Measurements from ENCODE around the gene NKX3-2. TPM values are rescaled to one million over a fixed set of nuclear protein-coding genes. Genes with fewer than 3 reads are reported as not detected.
"Not testable (repeated sequence)": the region's sequence is repeated elsewhere in the genome, so short reads cannot be mapped to it uniquely, and the experiment has no call there.

The NKX3-2 gene
- total RNA-seq, 2 donors from 2014 or later: 0.11 to 1.5 TPM

- H3K4me1 ChIP-seq (ENCODE audit: control insufficient read depth, insufficient read depth, low read length): no peaks in the 10 kb centered on the region
- peaks cover under 1% of the 10 kb centered on the region for H3K36me3 ChIP-seq (ENCODE audit: control insufficient read depth, insufficient read depth, low read length)
- H3K9me3 ChIP-seq (ENCODE audit: control insufficient read depth, low read length): no peaks in the 10 kb centered on the region
- H3K4me3 Mint-ChIP-seq: no peak overlapping the region
- H3K9me3 Mint-ChIP-seq: no peaks in the 10 kb centered on the region
- H3K36me3 Mint-ChIP-seq (ENCODE audit: low read depth): peaks cover under 1% of the 10 kb centered on the region
- no peaks in the 10 kb centered on the region for H3K27me3 ChIP-seq (ENCODE audit: control insufficient read depth, insufficient read depth, low read length, poor library complexity, severe bottlenecking)
- no peaks in the 10 kb centered on the region for H3K27me3 Mint-ChIP-seq (ENCODE audit: insufficient read depth)
- DNase-seq: no peak
- TF ChIP-seq CTCF (conservative IDR thresholded peaks at IDR 0.05): no peak
- no CpG with 5 or more reads among the region's 1 CpG for WGBS, 2 experiments (ENCODE audit: insufficient coverage in 1 of 2, insufficient read length in 1 of 2)
- no peak overlapping the region for H3K27ac Mint-ChIP-seq
- H3K4me3 ChIP-seq (ENCODE audit: low read length): no peak overlapping the region
- no peaks in the 10 kb centered on the region for H3K4me1 Mint-ChIP-seq
- H3K27ac ChIP-seq (ENCODE audit: low read depth, low read length): no peak overlapping the region
- H3K9ac ChIP-seq (ENCODE audit: extremely low read depth, low read length, poor library complexity, severe bottlenecking): no peak overlapping the region
Measured at GRCh38 chr4:13562876-13563275, 18.6 kb upstream of the NKX3-2 start.

GRCh38 chr4:13561673-13562072, 17.4 kb upstream of the NKX3-2 start:
- Mint-ChIP-seq H3K4me3 (no peak overlapping the region), H3K36me3 (ENCODE audit: low read depth) (no peaks in the 10 kb centered on the region), H3K9me3 (no peaks in the 10 kb centered on the region), H3K27me3 (ENCODE audit: insufficient read depth) (no peaks in the 10 kb centered on the region), H3K4me1 (no peaks in the 10 kb centered on the region), H3K27ac (no peak overlapping the region)
- Histone ChIP-seq H3K9ac (ENCODE audit: extremely low read depth, low read length, poor library complexity, severe bottlenecking) (no peak overlapping the region), H3K4me1 (ENCODE audit: control insufficient read depth, insufficient read depth, low read length) (no peaks in the 10 kb centered on the region), H3K4me3 (ENCODE audit: low read length) (no peak overlapping the region), H3K9me3 (ENCODE audit: control insufficient read depth, low read length) (no peaks in the 10 kb centered on the region), H3K27me3 (ENCODE audit: control insufficient read depth, insufficient read depth, low read length, poor library complexity, severe bottlenecking) (no peaks in the 10 kb centered on the region), H3K36me3 (ENCODE audit: control insufficient read depth, insufficient read depth, low read length) (no peaks in the 10 kb centered on the region), H3K27ac (ENCODE audit: low read depth, low read length) (no peak overlapping the region)
- no peak for TF ChIP-seq CTCF (conservative IDR thresholded peaks at IDR 0.05)
- no peak for DNase-seq
- 82 to 83% methylated on average over 2 to 4 of the region's 4 CpGs for WGBS, 2 experiments (ENCODE audit: insufficient coverage in 1 of 2, insufficient read length in 1 of 2)

- not testable (repeated sequence) for H3K27ac Mint-ChIP-seq
Measured at GRCh38 chr4:13560111-13560510, 15.8 kb upstream of the NKX3-2 start.

GRCh38 chr4:13559413-13559812, 15.1 kb upstream of the NKX3-2 start:
- no peaks in the 10 kb centered on the region for H3K4me1 Mint-ChIP-seq
- no peaks in the 10 kb centered on the region for H3K27me3 Mint-ChIP-seq (ENCODE audit: insufficient read depth)
- H3K4me3 Mint-ChIP-seq: no peak overlapping the region
- Histone ChIP-seq H3K27me3 (ENCODE audit: control insufficient read depth, insufficient read depth, low read length, poor library complexity, severe bottlenecking) (no peaks in the 10 kb centered on the region), H3K9ac (ENCODE audit: extremely low read depth, low read length, poor library complexity, severe bottlenecking) (no peak overlapping the region), H3K36me3 (ENCODE audit: control insufficient read depth, insufficient read depth, low read length) (no peaks in the 10 kb centered on the region), H3K4me3 (ENCODE audit: low read length) (no peak overlapping the region), H3K9me3 (ENCODE audit: control insufficient read depth, low read length) (no peaks in the 10 kb centered on the region), H3K4me1 (ENCODE audit: control insufficient read depth, insufficient read depth, low read length) (no peaks in the 10 kb centered on the region), H3K27ac (ENCODE audit: low read depth, low read length) (no peak overlapping the region)
- no peak for TF ChIP-seq CTCF (conservative IDR thresholded peaks at IDR 0.05)
- 80 to 85% methylated on average over 2 of the region's 2 CpGs for WGBS, 2 experiments (ENCODE audit: insufficient coverage in 1 of 2, insufficient read length in 1 of 2)
- no peak overlapping the region for H3K27ac Mint-ChIP-seq
- DNase-seq: no peak
- H3K36me3 Mint-ChIP-seq (ENCODE audit: low read depth): no peaks in the 10 kb centered on the region
- H3K9me3 Mint-ChIP-seq: no peaks in the 10 kb centered on the region

More at GRCh38 chr4:13560111-13560510, 15.8 kb upstream of the NKX3-2 start:
- H3K27me3 ChIP-seq (ENCODE audit: control insufficient read depth, insufficient read depth, low read length, poor library complexity, severe bottlenecking); H3K9me3 Mint-ChIP-seq; DNase-seq; H3K27me3 Mint-ChIP-seq (ENCODE audit: insufficient read depth); H3K4me3 Mint-ChIP-seq; H3K4me1 ChIP-seq (ENCODE audit: control insufficient read depth, insufficient read depth, low read length); H3K27ac ChIP-seq (ENCODE audit: low read depth, low read length); H3K4me3 ChIP-seq (ENCODE audit: low read length); H3K36me3 ChIP-seq (ENCODE audit: control insufficient read depth, insufficient read depth, low read length); H3K9me3 ChIP-seq (ENCODE audit: control insufficient read depth, low read length); H3K9ac ChIP-seq (ENCODE audit: extremely low read depth, low read length, poor library complexity, severe bottlenecking); H3K4me1 Mint-ChIP-seq; H3K36me3 Mint-ChIP-seq (ENCODE audit: low read depth): not testable (repeated sequence)
- 76 to 89% methylated on average over 1 to 5 of the region's 5 CpGs for WGBS, 2 experiments (ENCODE audit: insufficient coverage in 1 of 2, insufficient read length in 1 of 2)
